ENCODE measurements around the gene TRUB2. TPM values are rescaled to one million over a fixed set of nuclear protein-coding genes. Genes with fewer than 3 reads are reported as not detected.

Gene TRUB2
- total and polyA plus RNA-seq, 2 of the 13 experiments (the other 11 are each of a cell fraction or from before 2014, with no cell fraction given) = 22.3 to 41.2 TPM

DNA sequence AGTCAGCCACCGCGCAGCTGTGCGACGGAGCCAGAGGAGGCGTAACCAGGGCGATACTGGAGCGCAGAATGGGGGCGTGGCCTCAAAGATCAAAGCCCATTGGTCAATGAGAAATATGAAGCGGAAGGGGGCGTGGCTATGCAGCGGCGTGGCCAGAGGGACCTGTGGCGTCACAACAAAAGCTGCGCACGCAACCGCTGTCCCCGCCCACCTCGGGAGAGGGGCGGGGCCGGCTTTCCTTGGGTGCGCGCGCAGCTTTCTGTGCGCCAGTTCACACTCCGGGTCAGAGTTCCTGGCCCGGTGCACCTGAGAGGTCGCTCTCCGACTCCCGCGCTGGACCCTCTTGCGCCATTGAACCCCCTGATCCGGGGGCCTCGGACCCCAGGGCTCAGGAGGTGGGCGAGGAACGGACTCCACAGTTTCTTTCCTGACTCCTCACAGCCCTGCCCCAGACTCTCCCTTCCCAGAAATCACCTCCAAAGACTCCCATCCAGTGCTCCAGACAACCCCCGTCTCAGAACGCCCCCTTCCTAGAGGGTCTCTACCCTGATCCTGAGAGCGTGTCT lies 46.2 kb downstream of the TRUB2 start, which contains the start of gene SWI5 (continued):
- TF ChIP-seq NFIC (IDR thresholded peaks at IDR 0.05; ENCODE audit: low read length) (no peak), TAF1 (CRISPR knock-in tag; IDR thresholded peaks at IDR 0.05) (peak; percentile 90), ZBTB7A (CRISPR knock-in tag; IDR thresholded peaks at IDR 0.05) (no peak), GPBP1L1 (CRISPR knock-in tag; IDR thresholded peaks at IDR 0.05) (no peak), CEBPB (IDR thresholded peaks at IDR 0.05; ENCODE audit: borderline replicate concordance, low read depth, low read length) (peak; percentile 5; the same call in 1 of the 2 replicates), ZNF605 (CRISPR knock-in tag; IDR thresholded peaks at IDR 0.05) (no peak), HIC2 (CRISPR knock-in tag; IDR thresholded peaks at IDR 0.05; ENCODE audit: low read depth) (no peak), ZFP41 (CRISPR knock-in tag; IDR thresholded peaks at IDR 0.05; ENCODE audit: borderline replicate concordance) (no peak), LBX2 (CRISPR knock-in tag; IDR thresholded peaks at IDR 0.05; ENCODE audit: borderline replicate concordance) (no peak), ZNF292 (CRISPR knock-in tag; IDR thresholded peaks at IDR 0.05; ENCODE audit: borderline replicate concordance, low read depth) (0 out of 2 replicates have a peak, but pooled peaks have one; percentile 48), ETV6 (CRISPR knock-in tag; conservative IDR thresholded peaks at IDR 0.05) (0 out of 2 replicates have a peak, but pooled peaks have one; percentile 29), IRF9 (CRISPR knock-in tag; IDR thresholded peaks at IDR 0.05; ENCODE audit: borderline replicate concordance) (no peak), IKZF5 (CRISPR knock-in tag; IDR thresholded peaks at IDR 0.05) (peak; percentile 70; the same call in 1 of the 2 replicates), ZZZ3 (CRISPR knock-in tag; IDR thresholded peaks at IDR 0.05; ENCODE audit: borderline replicate concordance) (no peak), NONO (IDR thresholded peaks at IDR 0.05) (no peak), NONO (CRISPR knock-in tag; conservative IDR thresholded peaks at IDR 0.05) (no peak), ZNF75D (CRISPR knock-in tag; IDR thresholded peaks at IDR 0.05; ENCODE audit: borderline replicate concordance) (no peak), GFI1 (CRISPR knock-in tag; IDR thresholded peaks at IDR 0.05; ENCODE audit: borderline replicate concordance) (no peak), TMF1 (CRISPR knock-in tag; IDR thresholded peaks at IDR 0.05; ENCODE audit: low read depth) (no peak), PCBP2 (optimal IDR thresholded peaks at IDR 0.05; ENCODE audit: low read depth, low read length, poor library complexity, severe bottlenecking) (no peak)
